ENCODE results near the gene ZDHHC14. TPM values are rescaled to one million over a fixed set of nuclear protein-coding genes. Genes with fewer than 3 reads are reported as not detected.

The ZDHHC14 gene
- total and polyA plus RNA-seq, 2 of the 8 experiments (the other 6 are each of a cell fraction or from before 2014, with no cell fraction given) = 2.9 to 5.3 TPM

GRCh38 chr6:157661652-157662051, 280.7 kb downstream of the ZDHHC14 start (continued):
- TF ChIP-seq CHD7 (IDR thresholded peaks at IDR 0.05; ENCODE audit: insufficient replicate concordance, low read length) = no peak
